ENCODE results near the gene SHISA9.

Gene SHISA9

GRCh38 chr16:13120091-13120490, 218.7 kb downstream of the SHISA9 start:
- DNase-seq (ENCODE audit: low read depth in 2 of 2), result no peak

- DNase-seq (ENCODE audit: low read depth in 2 of 2), result no peak
Observed at GRCh38 chr16:13120557-13120956, 219.2 kb downstream of the SHISA9 start.

- no peak for DNase-seq (ENCODE audit: low read depth in 2 of 2)
Observed at GRCh38 chr16:13123991-13124390, 222.6 kb downstream of the SHISA9 start.

- no peak for DNase-seq (ENCODE audit: low read depth in 2 of 2)
Observed at GRCh38 chr16:13127144-13127543, 225.7 kb downstream of the SHISA9 start.

- DNase-seq (ENCODE audit: low read depth in 2 of 2), result no peak
Observed at GRCh38 chr16:13130586-13130985, 229.2 kb downstream of the SHISA9 start.

- no peak for DNase-seq (ENCODE audit: low read depth in 2 of 2)
Observed at GRCh38 chr16:13134836-13135235, 233.4 kb downstream of the SHISA9 start.

GRCh38 chr16:13136901-13137300, 235.5 kb downstream of the SHISA9 start:
- DNase-seq (ENCODE audit: low read depth in 2 of 2), result no peak

- DNase-seq (ENCODE audit: low read depth in 2 of 2), result no peak
Observed at GRCh38 chr16:13138528-13138927, 237.1 kb downstream of the SHISA9 start.

GRCh38 chr16:13139661-13140241, 238.4 kb downstream of the SHISA9 start:
- DNase-seq (ENCODE audit: low read depth in 2 of 2), result no peak

GRCh38 chr16:13143551-13143950, 242.2 kb downstream of the SHISA9 start:
- DNase-seq (ENCODE audit: low read depth in 2 of 2), result no peak

- no peak for DNase-seq (ENCODE audit: low read depth in 2 of 2)
Observed at GRCh38 chr16:13146829-13147228, 245.4 kb downstream of the SHISA9 start.

- no peak for DNase-seq (ENCODE audit: low read depth in 2 of 2)
Observed at GRCh38 chr16:13148294-13148693, 246.9 kb downstream of the SHISA9 start.

GRCh38 chr16:13148836-13149235, 247.4 kb downstream of the SHISA9 start:
- no peak for DNase-seq (ENCODE audit: low read depth in 2 of 2)

- no peak for DNase-seq (ENCODE audit: low read depth in 2 of 2)
Observed at GRCh38 chr16:13150181-13150885, 248.9 kb downstream of the SHISA9 start.

- no peak for DNase-seq (ENCODE audit: low read depth in 2 of 2)
Observed at GRCh38 chr16:13153696-13154095, 252.3 kb downstream of the SHISA9 start.

- DNase-seq (ENCODE audit: low read depth in 2 of 2), result no peak
Observed at GRCh38 chr16:13154799-13155198, 253.4 kb downstream of the SHISA9 start.

- no peak for DNase-seq (ENCODE audit: low read depth in 2 of 2)
Observed at GRCh38 chr16:13155377-13155776, 254.0 kb downstream of the SHISA9 start.

GRCh38 chr16:13155780-13156179, 254.4 kb downstream of the SHISA9 start:
- no peak for DNase-seq (ENCODE audit: low read depth in 2 of 2)

GRCh38 chr16:13157082-13157481, 255.7 kb downstream of the SHISA9 start:
- DNase-seq (ENCODE audit: low read depth in 2 of 2), result no peak

GRCh38 chr16:13158427-13158826, 257.0 kb downstream of the SHISA9 start:
- no peak for DNase-seq (ENCODE audit: low read depth in 2 of 2)

- DNase-seq (ENCODE audit: low read depth in 2 of 2), result no peak
Observed at GRCh38 chr16:13165024-13165423, 263.6 kb downstream of the SHISA9 start.

GRCh38 chr16:13168091-13168572, 266.7 kb downstream of the SHISA9 start:
- no peak for DNase-seq (ENCODE audit: low read depth in 2 of 2)

- no peak for DNase-seq (ENCODE audit: low read depth in 2 of 2)
Observed at GRCh38 chr16:13171313-13171712, 269.9 kb downstream of the SHISA9 start.

GRCh38 chr16:13176711-13177110, 275.3 kb downstream of the SHISA9 start:
- DNase-seq (ENCODE audit: low read depth in 2 of 2), result no peak
